DLD1 (cell line): ENCODE data around the gene HEXIM2.
"Not testable (repeated sequence)": the region's sequence is repeated elsewhere in the genome, so short reads cannot be mapped to it uniquely, and the experiment has no call there.

Source experiments
- in situ Hi-C: cut with HindIII; loops from 2 replicates; pipeline ENCODE4 v1.10.0; 2017; ENCODE audit warnings: low sequenced_read_pairs

HEXIM2 gene, protein sequence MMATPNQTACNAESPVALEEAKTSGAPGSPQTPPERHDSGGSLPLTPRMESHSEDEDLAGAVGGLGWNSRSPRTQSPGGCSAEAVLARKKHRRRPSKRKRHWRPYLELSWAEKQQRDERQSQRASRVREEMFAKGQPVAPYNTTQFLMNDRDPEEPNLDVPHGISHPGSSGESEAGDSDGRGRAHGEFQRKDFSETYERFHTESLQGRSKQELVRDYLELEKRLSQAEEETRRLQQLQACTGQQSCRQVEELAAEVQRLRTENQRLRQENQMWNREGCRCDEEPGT

DNA sequence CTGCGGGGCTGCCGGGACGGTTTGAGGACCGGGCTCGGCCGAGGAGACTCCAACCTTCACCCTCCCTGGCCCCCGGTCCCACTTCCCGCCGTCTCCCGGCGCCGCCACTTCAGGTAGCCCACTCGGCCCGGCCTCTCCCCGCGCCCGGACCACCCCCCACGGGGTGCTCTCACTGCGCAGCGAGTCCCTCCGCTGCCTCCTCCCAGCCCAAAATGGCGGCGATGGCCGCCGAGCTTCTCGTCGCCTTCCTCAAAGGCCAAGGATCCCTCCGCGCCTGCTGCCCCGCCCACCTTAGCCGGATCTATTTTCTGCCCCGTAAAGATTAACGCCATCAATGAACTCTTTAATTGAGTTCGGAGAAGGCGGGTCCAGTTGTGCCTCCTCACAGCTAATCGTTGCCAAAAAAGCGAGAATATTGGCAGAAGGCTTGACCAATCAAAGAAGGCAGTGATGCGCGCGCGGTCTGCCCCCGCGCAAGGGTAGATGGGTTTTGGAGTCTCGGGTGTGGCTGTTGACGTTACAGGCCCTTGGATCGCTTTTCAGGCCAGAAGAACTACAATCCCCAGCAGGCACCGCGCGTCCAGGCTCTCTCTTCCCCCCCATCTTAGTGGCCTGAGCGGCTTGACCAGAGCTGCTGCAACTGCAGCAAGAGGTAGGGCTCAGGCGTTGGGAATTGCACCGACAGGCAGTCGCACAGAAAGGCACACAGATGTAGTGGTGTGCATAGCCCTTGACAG, at the start of gene HEXIM2:
Gene HEXIM2, plus strand, starts transcription at position 588 of the 737 bp plus-strand sequence. CDS start 919 bp downstream, outside the sequence.
- in situ Hi-C loops, result no loop called here

DNA sequence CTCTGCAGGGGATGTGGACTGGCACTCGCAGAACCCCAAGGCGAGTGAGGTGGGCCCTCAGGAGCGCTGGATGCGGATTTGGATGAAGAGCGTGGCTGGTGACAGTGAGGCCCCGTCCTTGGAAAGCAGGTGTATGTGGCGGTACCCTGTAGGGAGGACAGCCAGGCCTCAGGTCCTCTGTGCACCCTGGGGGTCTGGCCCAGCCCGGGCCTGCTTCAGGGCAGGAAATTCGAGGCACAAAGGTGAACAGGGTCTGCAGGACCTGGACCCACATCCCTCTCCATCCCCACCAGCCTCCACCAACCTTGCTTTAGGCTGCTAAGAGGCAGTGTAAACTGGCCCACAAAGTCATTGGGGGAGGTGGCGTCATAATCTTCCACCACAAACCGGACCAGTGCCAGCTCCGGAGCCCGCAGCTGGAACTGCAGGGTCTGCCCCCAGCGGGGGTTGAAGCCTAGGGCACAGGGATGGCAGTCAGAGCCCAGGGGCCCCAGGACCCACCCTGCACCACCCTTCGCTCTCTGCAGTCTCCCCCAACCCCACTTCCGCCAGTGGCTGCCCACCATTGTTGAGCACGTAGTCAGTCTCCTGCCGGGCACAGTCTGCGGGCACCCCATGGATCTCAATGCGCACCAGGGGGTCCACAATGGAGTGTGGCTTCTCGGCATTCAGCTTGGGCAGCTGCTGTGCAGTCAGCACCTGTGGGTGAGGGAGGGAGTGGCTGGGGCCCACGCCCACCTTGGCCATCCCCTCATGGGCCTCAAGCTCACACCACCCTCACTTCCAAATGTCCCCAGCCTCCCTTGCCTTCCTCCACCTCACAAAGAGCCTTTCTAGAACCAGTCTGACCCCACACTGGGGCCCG, 48.9 kb upstream of the HEXIM2 start:
- in situ Hi-C loops, result no loop called here

DNA sequence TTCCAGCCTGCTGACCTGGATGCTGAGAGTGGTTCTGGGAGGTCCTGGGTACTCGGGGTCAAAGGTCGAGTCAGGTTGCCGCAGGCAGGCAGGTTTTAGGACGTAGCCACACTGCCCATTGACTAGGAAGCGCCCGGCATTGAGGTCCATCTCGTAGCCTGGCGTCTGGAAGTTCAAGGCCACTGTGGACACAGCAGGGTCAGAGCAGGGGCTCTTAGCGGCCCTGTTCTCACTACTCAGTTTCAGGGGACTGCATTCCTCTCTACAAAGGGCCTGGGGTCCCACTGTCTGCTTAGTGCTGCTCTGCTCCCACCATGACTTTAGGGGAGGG, 48.3 kb upstream of the HEXIM2 start:
- in situ Hi-C loops, result no loop called here

DNA sequence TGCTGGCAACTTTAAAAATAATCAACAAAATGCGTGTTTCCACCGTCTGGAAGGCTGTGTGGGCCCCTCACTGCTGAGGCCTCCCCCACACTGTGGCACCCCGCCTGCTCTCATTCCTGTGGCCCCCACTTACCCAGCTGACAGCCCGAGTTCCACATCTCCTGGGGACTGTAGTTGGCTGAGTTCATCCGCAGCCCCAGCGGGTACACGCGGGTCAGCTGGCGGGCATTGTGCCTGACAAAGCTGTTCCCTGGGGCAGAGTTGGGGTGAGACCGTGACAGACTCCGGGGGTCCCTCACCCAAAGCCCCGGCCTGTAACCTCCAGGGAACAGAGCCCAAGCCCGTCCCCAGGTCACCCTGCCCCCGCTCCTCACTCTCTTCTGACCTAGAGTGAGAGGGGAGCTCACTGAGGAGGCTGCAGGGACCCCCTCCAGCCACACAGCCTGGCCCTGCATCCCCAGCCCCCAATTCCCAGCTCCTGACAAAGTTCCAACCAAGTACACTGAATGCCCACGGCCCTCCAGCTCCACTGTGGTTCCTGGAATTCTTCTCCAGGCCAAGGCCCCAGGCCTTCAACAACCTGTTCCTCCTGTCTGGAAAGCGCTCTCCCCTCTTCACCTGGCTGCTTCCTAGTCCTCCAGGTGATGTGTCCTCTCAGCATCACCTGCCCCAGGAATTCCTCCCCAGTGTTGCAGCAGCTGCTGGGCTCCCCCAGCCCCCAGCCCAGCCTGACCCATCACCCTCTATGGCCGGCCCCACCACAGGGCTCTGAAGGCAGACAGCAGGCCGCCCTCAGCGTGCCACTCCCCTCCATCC, 47.4 kb upstream of the HEXIM2 start:
- in situ Hi-C loops, result no loop called here

DNA sequence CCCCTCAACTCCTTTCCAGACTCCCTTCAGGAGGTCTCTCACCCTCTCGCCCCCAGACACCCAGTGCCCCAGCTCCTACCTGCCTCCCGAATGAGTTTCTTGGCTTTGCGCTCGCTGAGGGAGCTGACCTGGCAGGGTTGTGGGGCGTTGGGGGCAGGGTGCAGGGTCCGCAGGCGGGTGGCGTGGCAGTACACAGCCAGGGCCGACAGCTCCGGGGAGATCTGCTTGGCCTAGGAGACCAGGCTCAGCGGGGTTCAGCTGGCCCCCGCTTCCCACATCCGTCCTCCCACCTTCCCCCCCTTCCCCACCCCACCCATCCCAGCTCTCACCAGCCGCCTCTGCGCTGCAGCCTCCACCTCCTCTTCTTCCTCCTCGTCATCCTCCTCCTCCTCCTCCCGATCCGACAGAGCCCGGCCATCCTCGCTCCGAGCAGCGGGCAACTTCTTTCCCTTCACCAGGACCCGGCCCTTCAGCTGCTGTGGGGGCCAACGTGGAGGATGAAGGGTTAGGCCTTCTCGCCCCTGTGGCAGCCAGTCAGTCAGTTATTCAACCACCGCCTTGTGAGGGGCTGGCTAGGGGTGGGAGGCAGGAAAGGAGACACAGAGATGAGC, 46.6 kb upstream of the HEXIM2 start:
- in situ Hi-C loops, result no loop called here

DNA sequence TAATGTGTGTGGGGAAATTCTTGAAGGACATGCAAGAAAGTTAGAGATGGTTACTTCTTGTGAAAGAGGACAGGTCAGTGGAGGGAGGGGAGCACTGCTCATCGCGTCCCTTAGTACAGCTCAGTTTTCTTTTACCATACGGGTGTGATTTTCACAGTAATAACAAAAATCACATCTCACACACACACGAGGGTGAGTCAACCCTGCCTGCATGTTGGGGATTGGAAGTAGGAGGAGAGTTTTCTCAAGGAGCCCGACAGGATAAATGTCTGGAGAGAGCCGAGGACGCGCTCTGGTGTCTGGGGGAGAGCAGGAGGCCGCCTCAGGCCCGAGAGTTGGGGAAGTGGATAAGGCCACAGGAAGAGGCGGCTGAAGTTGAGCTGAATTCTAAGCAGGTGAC, 45.8 kb upstream of the HEXIM2 start:
- in situ Hi-C loops, result no loop called here

DNA sequence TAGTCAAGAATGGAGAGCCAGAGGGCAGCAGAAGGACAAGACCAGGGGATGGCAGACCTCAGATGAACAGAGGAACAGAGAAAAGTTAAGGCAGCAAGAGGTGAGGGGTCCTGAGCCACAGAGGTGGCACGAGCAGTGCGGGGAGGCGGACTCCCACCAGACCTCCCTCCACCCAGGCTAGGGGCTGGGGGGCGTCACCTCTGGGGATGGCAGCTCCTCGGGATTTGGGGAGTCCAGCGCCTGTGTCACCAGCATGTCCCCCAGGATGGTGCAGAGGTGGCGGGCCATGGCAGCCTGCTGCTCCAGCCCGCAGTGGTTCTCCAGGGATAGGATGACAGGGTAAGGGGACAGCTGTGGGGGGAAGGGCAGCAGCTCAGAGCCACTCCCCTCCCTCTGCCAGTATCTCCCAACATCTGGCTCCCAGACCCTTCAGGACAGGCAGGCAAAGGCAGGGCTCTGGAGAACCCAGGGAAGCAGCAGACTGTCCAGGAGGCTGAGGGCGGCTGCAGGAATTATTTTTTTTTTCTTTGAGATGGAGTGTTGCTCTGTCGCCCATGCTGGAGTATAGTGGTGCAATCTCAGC, 45.1 kb upstream of the HEXIM2 start:
- in situ Hi-C loops, result no loop called here

DNA sequence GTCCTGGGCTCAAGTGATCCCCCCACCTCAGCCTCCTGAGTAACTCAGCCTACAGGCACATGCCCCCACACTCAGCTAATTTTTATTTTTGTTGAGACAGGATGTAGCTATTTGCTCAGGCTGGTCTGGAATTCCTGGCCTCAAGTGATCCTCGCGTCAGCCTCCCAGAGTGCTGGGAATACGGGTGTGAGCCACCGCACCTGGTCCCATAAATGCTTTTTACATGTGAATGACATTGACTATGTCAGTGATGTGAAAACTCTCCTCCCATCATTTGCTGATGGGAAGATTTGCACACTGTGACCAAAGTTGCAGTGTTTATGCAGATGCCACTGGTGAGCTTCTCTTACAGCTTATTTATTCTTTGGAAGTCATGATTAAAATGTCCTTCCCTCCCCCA, 44.3 kb upstream of the HEXIM2 start:
- in situ Hi-C loops, result no loop called here

DNA sequence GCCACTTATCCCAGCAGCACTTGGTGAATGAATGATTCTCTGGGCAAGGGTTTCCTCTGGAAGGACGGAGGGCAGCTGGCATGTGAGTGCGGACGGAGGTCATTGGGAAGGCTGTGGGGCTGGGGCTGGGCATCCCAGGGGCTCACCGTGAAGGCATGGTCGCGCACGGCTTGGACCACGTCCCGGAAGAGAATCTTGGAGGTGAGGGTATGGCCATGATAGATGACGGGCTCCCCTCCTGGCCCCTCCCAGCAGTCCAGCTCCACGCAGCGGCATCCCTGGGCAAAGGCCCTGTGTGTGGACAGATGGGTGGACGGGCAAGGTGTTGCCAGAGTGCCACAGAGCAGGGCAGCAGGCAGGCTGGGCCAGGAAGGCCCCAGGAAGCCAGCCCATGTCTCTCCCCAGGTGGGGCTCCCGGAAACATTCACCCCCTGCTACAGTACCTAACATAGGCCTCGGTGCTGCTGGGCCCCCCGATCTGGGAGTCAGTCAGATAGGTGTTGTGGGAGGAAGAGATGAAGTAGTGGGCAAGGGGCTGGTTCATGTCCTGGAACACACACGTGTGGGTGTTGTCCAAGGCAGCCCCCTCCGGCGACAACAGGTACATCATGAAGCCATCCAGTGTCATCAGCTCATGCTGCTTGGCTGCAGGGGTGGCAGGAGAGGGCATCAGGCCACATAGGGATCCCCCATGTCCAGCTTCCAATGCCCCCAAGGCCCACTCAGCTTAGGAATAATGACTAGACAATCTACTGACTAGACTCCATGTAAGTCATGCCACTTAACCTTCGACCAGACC, 43.6 kb upstream of the HEXIM2 start:
- in situ Hi-C loops, result no loop called here

DNA sequence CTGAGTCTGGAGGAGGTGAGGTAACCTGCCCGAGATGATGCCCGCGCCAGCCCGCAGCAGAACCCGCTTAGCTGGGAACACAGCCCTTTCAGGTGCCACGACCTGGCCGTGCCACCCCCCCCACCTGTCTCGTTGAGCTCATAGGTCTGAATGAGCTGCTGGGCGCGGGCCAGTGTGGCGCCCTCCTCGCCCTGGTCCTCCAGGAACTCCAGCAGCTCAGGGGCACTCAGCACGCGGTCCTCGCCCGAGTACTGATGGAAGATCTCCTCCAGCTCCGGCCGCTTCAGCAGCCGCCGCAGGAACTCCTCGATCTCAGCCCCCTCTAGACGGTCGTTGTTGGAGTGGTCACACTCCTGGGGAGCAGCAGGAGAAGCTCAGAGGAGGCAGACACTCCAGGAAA, 43.0 kb upstream of the HEXIM2 start:
- in situ Hi-C loops, result no loop called here

DNA sequence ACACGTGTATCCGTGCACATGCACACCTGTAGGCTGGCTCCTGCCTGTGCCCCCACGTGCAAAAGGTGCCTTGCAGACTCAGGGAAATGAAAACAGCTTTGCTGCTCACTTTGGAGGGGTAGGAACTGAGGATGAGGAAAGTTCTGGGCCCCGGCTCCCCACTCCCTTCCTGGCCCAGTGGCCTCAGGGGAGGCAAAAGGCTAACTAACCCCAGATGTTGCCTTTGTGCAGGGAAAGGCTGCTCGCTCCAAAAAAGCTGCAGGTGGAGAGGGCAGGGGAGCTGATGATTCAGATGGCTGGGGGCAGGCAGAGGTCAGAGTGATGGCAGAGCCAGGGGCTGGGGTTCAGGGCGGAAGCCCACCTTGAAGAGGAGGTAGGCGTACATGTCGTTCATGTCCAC, 41.7 kb upstream of the HEXIM2 start:
- in situ Hi-C loops, result no loop called here

DNA sequence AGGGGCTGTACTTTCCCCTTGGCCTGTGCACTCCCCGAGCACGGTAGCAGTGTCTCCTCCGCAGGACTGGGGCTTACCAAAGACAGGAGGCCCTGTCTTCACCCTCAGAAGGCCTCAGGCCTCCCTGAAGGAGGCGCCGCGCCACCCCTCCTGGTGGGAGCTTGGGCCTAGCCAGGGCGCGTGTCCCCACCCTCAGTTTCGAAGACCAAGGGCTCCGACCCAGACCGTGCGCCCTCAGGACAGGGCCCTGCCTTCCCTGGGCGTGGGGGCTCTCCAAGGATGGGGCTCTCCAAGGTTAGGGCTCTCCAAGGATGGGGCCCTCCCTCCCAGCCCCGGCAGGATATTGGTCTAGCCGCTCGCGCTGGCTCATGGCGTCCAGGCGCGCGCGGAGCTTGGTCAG, 41.1 kb upstream of the HEXIM2 start:
- in situ Hi-C loops, result no loop called here

DNA sequence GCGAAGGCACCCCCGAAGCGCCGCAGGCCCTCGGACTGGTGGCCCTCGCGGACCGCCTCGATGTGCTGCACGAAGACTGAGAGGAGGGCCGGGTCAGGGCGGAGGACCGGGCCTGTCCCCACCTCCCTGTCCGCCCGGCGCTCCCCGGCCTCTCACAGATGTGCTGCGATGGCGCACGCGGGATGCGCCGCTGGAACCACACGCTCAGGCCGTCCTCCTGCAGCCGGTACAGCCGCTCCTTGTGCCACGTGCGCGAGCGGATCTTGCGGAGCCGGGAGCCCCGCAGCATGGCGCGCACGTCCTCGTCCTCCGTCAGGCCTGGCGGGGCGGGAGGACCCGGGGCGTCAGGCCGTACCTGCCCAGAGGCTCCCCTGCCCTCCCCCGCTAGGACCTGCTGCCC, 40.6 kb upstream of the HEXIM2 start:
- in situ Hi-C loops, result no loop called here

DNA sequence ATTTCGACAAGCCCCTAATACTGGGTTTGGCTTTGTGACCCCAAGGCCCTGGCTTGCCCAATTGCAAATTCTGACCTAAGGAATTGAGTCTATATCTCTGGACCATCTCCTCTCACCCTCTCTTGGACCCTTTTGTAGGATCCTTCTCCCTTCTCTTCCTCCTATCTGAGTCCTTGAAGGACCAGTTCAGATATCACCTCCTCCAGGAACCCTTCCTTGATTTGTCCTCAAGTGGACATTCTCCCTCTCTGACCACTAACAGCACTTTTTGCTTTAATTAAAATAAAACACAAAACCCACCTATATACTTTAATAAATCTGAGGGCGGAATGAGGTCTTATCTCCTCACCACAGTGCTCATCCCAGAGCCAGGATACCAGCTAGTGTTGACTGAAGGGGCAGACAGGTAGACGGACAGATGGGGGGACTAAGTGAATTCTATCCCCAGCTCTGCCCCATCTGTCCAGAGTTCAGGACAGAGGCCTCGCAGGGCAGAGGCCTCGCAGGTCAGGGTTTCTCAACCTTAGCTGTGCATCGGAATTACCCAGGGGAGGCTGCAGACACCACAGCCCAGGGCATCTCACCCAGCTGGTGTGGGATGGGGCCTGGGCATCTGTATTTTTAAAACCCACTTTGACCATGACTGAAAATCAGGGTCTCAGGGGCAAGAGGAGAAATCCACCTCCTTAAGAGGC, 38.5 kb upstream of the HEXIM2 start:
- in situ Hi-C loops, result no loop called here

DNA sequence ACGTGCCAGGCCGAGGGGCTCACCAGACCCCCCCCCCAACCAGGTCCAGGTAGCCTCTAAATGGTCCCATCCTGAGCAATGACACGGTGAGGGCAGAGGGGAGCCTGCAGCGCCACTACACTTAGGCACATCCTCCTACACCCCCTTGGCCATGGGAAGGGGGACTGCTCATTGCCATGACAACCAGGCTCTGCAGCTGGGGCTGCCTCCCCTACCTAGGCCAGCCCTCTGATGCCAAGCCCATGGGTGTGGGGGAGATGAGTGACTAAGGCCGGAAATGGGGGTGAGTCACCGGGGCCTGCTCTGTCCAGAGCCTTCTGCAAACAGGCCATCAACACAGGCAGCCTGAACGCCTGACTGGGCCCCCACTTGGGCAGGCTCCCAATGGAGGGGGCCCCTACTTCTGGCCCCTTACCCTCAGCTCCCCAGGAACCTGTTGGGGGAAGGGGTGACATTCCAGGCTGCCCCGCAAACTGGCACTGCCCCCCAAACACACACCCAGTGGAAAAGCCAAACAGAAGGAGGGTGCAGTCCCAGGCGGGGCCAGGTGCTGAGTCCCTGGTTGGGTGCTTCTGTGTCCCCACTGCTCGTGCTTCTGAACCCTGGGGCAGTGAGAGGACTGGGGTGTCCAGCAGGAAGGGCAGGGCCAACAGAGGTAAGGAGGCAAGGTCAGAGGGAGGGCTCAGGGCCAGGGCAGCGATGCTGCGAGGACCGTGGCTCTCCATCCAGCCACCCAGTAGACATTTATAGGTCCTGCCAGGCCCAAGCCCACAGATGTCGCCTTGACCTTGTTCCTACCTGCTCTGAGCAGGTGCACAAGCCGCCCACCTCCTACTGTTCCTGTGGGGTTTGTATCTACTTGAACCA, 37.5 kb upstream of the HEXIM2 start:
- in situ Hi-C loops, result no loop called here

DNA sequence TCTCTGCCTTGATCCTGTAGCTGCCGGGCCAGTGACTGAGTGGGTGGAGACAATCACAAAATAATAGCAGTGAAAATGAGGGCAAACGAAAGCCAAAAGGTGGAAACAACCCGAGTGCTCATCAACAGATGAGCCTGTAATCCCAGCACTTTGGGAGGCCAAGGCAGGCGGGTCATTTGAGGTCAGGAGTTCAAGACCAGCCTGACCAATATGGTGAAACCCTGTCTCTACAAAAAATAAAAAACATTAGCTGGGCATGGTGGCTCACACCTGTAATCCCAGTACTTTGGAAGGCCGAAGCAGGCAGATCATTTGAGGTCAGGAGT, 36.9 kb upstream of the HEXIM2 start:
- in situ Hi-C loops, result not testable (repeated sequence)

DNA sequence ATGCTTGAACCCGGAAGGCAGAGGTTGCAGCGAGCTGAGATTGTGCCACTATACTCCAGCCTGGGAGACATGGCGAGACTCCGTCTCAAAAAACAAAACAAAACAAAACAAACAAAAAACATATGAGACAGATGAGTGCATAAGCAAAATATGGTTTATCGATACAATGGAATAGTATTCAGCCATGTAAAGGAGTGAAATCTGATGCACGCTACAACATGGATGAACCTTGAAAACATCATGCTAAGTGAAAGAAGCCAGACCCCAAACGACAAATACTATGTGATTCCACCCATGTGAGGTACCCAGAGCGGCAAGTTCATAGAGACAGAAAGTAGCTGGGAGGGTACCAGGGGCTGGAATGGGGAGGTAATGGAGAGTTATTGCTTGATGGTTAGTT, 36.2 kb upstream of the HEXIM2 start:
- in situ Hi-C loops, result no loop called here

DNA sequence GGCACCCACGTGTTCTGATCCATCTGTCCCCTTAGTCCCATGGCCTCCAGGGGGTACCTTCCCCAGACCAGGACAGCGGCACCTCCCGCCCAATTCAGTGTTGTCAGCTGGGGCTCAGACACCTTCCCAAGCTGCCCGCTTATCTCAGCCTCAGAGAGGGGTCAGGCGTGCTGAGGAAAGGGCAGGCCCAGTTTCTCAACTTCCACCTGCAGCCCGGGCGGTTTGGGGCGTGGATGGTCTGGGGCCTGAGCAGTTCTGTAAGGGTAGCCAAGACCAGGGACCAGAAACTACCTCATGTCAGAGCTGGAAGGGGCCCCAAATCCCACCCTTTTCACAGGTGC, 34.5 kb upstream of the HEXIM2 start:
- in situ Hi-C loops, result no loop called here
